Measurements from ENCODE around the gene STC2.

DNA sequence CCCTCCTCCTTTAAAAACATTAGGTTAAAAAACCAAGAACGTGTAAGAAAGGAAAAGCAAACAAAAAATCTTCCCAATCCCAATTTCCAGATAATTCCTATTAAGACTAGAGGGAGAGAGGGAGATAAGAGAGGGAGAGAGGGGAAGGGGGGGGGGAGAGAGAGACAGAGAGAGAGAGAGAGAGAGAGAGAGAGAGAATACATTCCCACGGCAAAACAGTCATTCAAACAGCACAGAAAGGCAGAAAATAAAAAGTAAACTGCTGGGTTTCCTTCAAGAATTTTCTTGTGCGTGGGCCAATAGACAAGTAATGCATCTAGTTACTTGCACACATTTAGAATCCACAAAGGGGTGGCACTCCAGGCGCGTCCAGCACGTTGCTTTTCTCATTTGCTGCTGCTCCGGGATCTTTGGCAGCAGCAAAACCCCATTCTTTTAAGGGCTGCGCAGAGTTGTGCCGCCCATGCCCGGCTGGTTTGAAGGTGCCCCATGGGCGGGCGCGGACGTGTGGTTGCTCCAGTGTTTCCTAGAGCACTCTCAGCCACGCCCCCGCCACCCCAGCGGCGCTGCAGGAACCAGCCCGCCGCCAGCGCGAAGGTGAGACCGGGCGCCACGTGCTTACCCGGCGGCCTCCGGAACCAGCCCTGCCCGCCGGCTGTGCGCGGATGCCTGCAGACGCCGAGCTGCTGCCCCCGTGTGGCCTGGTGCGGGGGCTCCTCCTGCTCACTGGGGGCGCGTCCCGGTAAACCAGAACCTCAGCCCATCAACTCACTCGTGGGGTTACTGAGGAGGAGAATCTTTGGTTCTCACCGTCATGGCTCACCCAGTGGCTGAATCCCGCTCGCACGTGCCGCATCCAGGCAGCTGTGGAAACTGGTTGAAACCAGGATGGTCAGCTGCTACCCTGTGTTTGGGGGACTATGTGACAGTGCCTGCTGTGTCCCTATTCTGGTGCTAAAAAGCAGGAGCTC, 44.6 kb downstream of the STC2 start:
- TF ChIP-seq, protein P1, sequence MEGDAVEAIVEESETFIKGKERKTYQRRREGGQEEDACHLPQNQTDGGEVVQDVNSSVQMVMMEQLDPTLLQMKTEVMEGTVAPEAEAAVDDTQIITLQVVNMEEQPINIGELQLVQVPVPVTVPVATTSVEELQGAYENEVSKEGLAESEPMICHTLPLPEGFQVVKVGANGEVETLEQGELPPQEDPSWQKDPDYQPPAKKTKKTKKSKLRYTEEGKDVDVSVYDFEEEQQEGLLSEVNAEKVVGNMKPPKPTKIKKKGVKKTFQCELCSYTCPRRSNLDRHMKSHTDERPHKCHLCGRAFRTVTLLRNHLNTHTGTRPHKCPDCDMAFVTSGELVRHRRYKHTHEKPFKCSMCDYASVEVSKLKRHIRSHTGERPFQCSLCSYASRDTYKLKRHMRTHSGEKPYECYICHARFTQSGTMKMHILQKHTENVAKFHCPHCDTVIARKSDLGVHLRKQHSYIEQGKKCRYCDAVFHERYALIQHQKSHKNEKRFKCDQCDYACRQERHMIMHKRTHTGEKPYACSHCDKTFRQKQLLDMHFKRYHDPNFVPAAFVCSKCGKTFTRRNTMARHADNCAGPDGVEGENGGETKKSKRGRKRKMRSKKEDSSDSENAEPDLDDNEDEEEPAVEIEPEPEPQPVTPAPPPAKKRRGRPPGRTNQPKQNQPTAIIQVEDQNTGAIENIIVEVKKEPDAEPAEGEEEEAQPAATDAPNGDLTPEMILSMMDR (conservative IDR thresholded peaks at IDR 0.05; ENCODE audit: low read depth, low read length) = peak; percentile 77
- no peak for TF ChIP-seq EZH2phosphoT487 (IDR thresholded peaks at IDR 0.05; ENCODE audit: borderline replicate concordance, low read length)

Measured in PC-3 (cell line).